Loucy (cell line): ENCODE data around the gene MYPOP.

ENCODE experiments used
- H2AFZ ChIP-seq: fragments of 200-600 bp; sonication (generic); 2 replicates; pipeline ENCODE4 v1.6.0; 2016; ENCODE audit warnings: antibody characterized with exemption, mild to moderate bottlenecking, low read length, moderate library complexity
- H3F3A ChIP-seq: fragments of 200-600 bp; 2 replicates; pipeline ENCODE4 v1.6.0; 2016; ENCODE audit warnings: antibody characterized with exemption, low read depth, mild to moderate bottlenecking
- H3K27me3 ChIP-seq: fragments of 200-600 bp; sonication (generic); 2 replicates; pipeline ENCODE4 v1.6.1; 2014; ENCODE audit warnings: low read length, mild to moderate bottlenecking; ENCODE audit not compliant: insufficient read depth, poor library complexity, severe bottlenecking
- H3K36me3 ChIP-seq: fragments of 200-600 bp; sonication (generic); 2 replicates; pipeline ENCODE4 v1.6.1; 2016; ENCODE audit warnings: low read length; ENCODE audit not compliant: insufficient read depth
- H3K4me1 ChIP-seq: fragments of 200-600 bp; sonication (generic); 2 replicates; pipeline ENCODE4 v1.5.1; 2014; ENCODE audit warnings: low read length, mild to moderate bottlenecking; ENCODE audit not compliant: insufficient read depth, poor library complexity, severe bottlenecking
- H3K4me2 ChIP-seq: fragments of 200-600 bp; sonication (generic); 2 replicates; pipeline ENCODE4 v1.6.0; 2014; ENCODE audit warnings: antibody characterized with exemption, low read length, low read depth, mild to moderate bottlenecking; ENCODE audit not compliant: poor library complexity, severe bottlenecking
- H3K4me3 ChIP-seq: fragments of 200-600 bp; sonication (generic); 2 replicates; pipeline ENCODE4 v1.5.1; 2014; ENCODE audit warnings: low read length, mild to moderate bottlenecking, mixed read lengths; ENCODE audit not compliant: poor library complexity, severe bottlenecking
- H3K79me2 ChIP-seq: fragments of 200-600 bp; sonication (generic); 2 replicates; pipeline ENCODE4 v1.6.1; 2014; ENCODE audit warnings: low read length; ENCODE audit not compliant: insufficient read depth
- H3K9ac ChIP-seq: fragments of 200-600 bp; sonication (generic); 2 replicates; pipeline ENCODE4 v1.6.0; 2014; ENCODE audit warnings: mild to moderate bottlenecking, low read depth, low read length, moderate library complexity; ENCODE audit not compliant: poor library complexity, severe bottlenecking
- H3K9me2 ChIP-seq: fragments of 200-600 bp; sonication (generic); replicated peaks from 2 replicates; pipeline ENCODE4 v1.6.1; 2016; ENCODE audit warnings: low read depth, low read length, mixed read lengths
- H3K9me3 ChIP-seq: fragments of 200-600 bp; sonication (generic); 2 replicates; pipeline ENCODE4 v1.6.1; 2014; ENCODE audit warnings: mild to moderate bottlenecking, antibody characterized with exemption, low read length, low read depth; ENCODE audit not compliant: insufficient read depth
- H4K20me1 ChIP-seq: fragments of 200-600 bp; sonication (generic); 2 replicates; pipeline ENCODE4 v1.6.0; 2014; ENCODE audit warnings: antibody characterized with exemption, low read length, mild to moderate bottlenecking; ENCODE audit not compliant: insufficient read depth, poor library complexity, severe bottlenecking
- CTCF ChIP-seq: fragments of 200-600 bp; sonication (generic); conservative IDR thresholded peaks from 2 replicates; pipeline ENCODE4 v1.5.1; 2014; ENCODE audit warnings: mild to moderate bottlenecking, antibody characterized with exemption, low read length
- EZH2phosphoT487 ChIP-seq: fragments of 200-600 bp; IDR thresholded peaks from 2 replicates; pipeline ENCODE4 v1.6.1; 2018; ENCODE audit warnings: antibody characterized with exemption, mild to moderate bottlenecking, moderate library complexity, borderline replicate concordance

MYPOP gene

GRCh38 chr19:45881082-45881908, 21.1 kb downstream of the MYPOP start:
- Histone ChIP-seq H3K9ac (no peak overlapping the region), H3K4me2 (no peak overlapping the region), H3K4me3 (no peak overlapping the region), H3K4me1 (peaks cover 31% of the 10 kb centered on the region), H4K20me1 (peaks cover 27% of the 10 kb centered on the region), H2AFZ (no peak overlapping the region), H3K9me2 (no peaks in the 10 kb centered on the region), H3K27me3 (no peaks in the 10 kb centered on the region), H3K9me3 (no peaks in the 10 kb centered on the region), H3K36me3 (no peaks in the 10 kb centered on the region), H3K79me2 (peaks cover 28% of the 10 kb centered on the region), H3F3A (no peaks in the 10 kb centered on the region)
- TF ChIP-seq CTCF (no peak), EZH2phosphoT487 (no peak)

DNA sequence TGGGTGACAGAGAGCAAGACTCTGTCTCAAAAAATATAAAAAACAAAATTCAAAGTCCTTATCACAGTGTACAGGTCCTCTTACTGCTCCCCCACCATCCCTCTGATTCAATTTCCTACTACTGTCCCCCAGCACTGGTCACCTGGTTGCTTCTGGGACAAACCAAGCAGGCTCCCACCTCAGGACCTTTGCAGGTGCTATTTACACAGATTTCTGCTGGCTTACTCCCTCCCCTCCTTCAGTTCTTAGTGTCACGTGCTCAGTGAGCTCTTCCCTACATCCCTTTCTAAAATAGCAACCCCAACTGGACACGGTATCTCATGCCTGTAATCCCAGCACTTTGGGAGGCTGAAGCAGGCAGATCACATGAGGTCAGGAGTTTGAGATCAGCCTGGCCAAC, 22.4 kb downstream of the MYPOP start:
- Histone ChIP-seq H3K36me3 (no peaks in the 10 kb centered on the region), H4K20me1 (peaks cover 23% of the 10 kb centered on the region), H3K9me2 (no peaks in the 10 kb centered on the region), H3K9me3 (no peaks in the 10 kb centered on the region), H2AFZ (no peak overlapping the region), H3K79me2 (peaks cover 22% of the 10 kb centered on the region), H3K4me2 (no peak overlapping the region), H3K4me1 (peaks cover 35% of the 10 kb centered on the region), H3K4me3 (no peak overlapping the region), H3K9ac (no peak overlapping the region), H3K27me3 (no peaks in the 10 kb centered on the region), H3F3A (no peaks in the 10 kb centered on the region)
- TF ChIP-seq EZH2phosphoT487 (no peak), CTCF (no peak)

DNA sequence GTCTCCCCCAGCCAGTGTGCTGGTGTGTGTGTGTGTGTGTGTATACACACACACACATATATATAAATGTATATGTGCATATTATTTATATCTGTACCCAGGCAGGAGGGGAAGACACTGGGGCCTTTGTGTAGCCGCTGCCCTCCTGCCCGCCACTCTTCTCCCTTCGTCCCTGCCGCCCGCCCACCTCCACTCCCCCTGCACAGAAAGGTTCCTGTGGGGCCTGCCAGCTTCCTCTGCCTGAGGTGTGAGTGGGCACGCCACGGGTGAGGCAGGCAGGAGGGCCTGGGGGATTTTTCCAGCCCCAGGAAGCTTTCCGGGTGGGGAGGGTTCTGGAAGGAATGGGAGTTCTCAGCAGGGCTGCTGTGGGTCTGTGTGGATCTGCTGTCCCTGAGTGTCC, 23.4 kb downstream of the MYPOP start:
- H3K79me2 ChIP-seq: peaks cover 13% of the 10 kb centered on the region
- H3K36me3 ChIP-seq: no peaks in the 10 kb centered on the region
- H3K27me3 ChIP-seq: no peaks in the 10 kb centered on the region
- H3K9ac ChIP-seq: no peak overlapping the region
- no peaks in the 10 kb centered on the region for H3K9me2 ChIP-seq
- no peaks in the 10 kb centered on the region for H3K9me3 ChIP-seq
- H3K4me3 ChIP-seq: no peak overlapping the region
- no peak overlapping the region for H2AFZ ChIP-seq
- peaks cover 14% of the 10 kb centered on the region for H4K20me1 ChIP-seq
- H3F3A ChIP-seq: no peaks in the 10 kb centered on the region
- no peak for TF ChIP-seq EZH2phosphoT487
- no peak for TF ChIP-seq CTCF
- peaks cover 35% of the 10 kb centered on the region for H3K4me1 ChIP-seq
- no peak overlapping the region for H3K4me2 ChIP-seq
